CD14-positive monocyte (primary cell): Measurements from ENCODE around the gene PFKM. TPM values are rescaled to one million over a fixed set of nuclear protein-coding genes. Genes with fewer than 3 reads are reported as not detected.
"Not testable (repeated sequence)": the region's sequence is repeated elsewhere in the genome, so short reads cannot be mapped to it uniquely, and the experiment has no call there.

Experiments
- DNase-seq, 3 donors: peaks; one replicate each; pipeline ENCODE4 v3.0.0-alpha.2; 2011 to 2022
- H2AFZ ChIP-seq: 2 replicates; pipeline ENCODE4 v1.6.0; 2012; ENCODE audit warnings: mild to moderate bottlenecking, low read depth, low read length, inconsistent platforms; ENCODE audit not compliant: insufficient read depth, poor library complexity, severe bottlenecking
- H3K27ac ChIP-seq, 2 donors: 1 replicate in 1 of 2; 2 replicates in 1 of 2; pipeline ENCODE4 v1.5.1; 2012 to 2013; ENCODE audit warnings: low read length in 2 of 2, control low read depth in 1 of 2, inconsistent platforms in 1 of 2, low read depth in 1 of 2, mild to moderate bottlenecking in 1 of 2
- H3K27me3 ChIP-seq, 2 donors: one replicate each; pipeline versions ENCODE4 v1.6.0 to v1.6.1; 2011 to 2013; ENCODE audit warnings: low read length in 2 of 2; ENCODE audit not compliant: control insufficient read depth in 2 of 2, insufficient read depth in 2 of 2
- H3K36me3 ChIP-seq, 2 donors: replicated peaks in 1 of 2; 1 replicate in 1 of 2; 2 replicates in 1 of 2; pipeline versions ENCODE4 v1.5.1 to v1.6.1; 2012 to 2013; ENCODE audit warnings: low read length in 2 of 2, control low read depth in 1 of 2, inconsistent platforms in 1 of 2, mild to moderate bottlenecking in 1 of 2; ENCODE audit not compliant: insufficient read depth in 2 of 2, control insufficient read depth in 1 of 2
- H3K4me1 ChIP-seq, 2 donors: 1 replicate in 1 of 2; 2 replicates in 1 of 2; pipeline versions ENCODE4 v1.5.1 to v1.6.1; 2012 to 2013; ENCODE audit warnings: low read length in 2 of 2, control low read depth in 1 of 2, inconsistent platforms in 1 of 2, mild to moderate bottlenecking in 1 of 2, moderate library complexity in 1 of 2; ENCODE audit not compliant: insufficient read depth in 2 of 2, control insufficient read depth in 1 of 2
- H3K4me2 ChIP-seq: replicated peaks from 2 replicates; pipeline ENCODE3; 2012; ENCODE audit warnings: low read length, moderate library complexity, mild to moderate bottlenecking; ENCODE audit not compliant: poor library complexity, severe bottlenecking; ENCODE audit errors: extremely low read depth
- H3K4me3 ChIP-seq, 3 experiments: fragments of 200-600 bp in 1 of 3; sonication (generic) in 1 of 3; replicated peaks in 1 of 3; 1 replicate in 2 of 3; 2 replicates in 1 of 3; pipeline ENCODE4 v1.5.1; 2011 to 2013; ENCODE audit warnings: low read length in 3 of 3, mild to moderate bottlenecking in 3 of 3, control low read depth in 2 of 3, low read depth in 2 of 3, inconsistent platforms in 1 of 3, moderate library complexity in 1 of 3
- H3K79me2 ChIP-seq: 2 replicates; pipeline ENCODE4 v1.6.0; 2012; ENCODE audit warnings: mild to moderate bottlenecking, control low read depth, inconsistent platforms, low read length, moderate library complexity; ENCODE audit not compliant: insufficient read depth
- H3K9ac ChIP-seq: 2 replicates; pipeline ENCODE4 v1.6.0; 2017; ENCODE audit warnings: low read length, mild to moderate bottlenecking; ENCODE audit not compliant: insufficient read depth, poor library complexity, severe bottlenecking
- H3K9me3 ChIP-seq, 2 donors: replicated peaks in 1 of 2; 1 replicate in 1 of 2; 2 replicates in 1 of 2; pipeline versions ENCODE4 v1.5.1 to v1.6.1; 2012 to 2013; ENCODE audit warnings: low read length in 2 of 2, control low read depth in 1 of 2; ENCODE audit not compliant: control insufficient read depth in 1 of 2, insufficient read depth in 1 of 2
- H4K20me1 ChIP-seq: 2 replicates; pipeline ENCODE4 v1.6.0; 2012; ENCODE audit warnings: mild to moderate bottlenecking, low read length, control low read depth, moderate library complexity; ENCODE audit not compliant: insufficient read depth
- H3K27ac Mint-ChIP-seq, 7 donors: one replicate each; pipeline ENCODE4 v1.8.0; 2020; ENCODE audit warnings: mild to moderate bottlenecking in 7 of 7, mixed read lengths in 7 of 7, moderate library complexity in 6 of 7, inconsistent platforms in 2 of 7
- H3K27me3 Mint-ChIP-seq, 3 donors: one replicate each; pipeline ENCODE4 v1.8.0; 2021 to 2022; ENCODE audit warnings: low read depth in 3 of 3, mild to moderate bottlenecking in 3 of 3, mixed read lengths in 3 of 3, moderate library complexity in 3 of 3, inconsistent platforms in 1 of 3
- H3K36me3 Mint-ChIP-seq, 2 donors: one replicate each; pipeline ENCODE4 v1.8.0; 2020; ENCODE audit warnings: mixed read lengths in 2 of 2, inconsistent platforms in 1 of 2, mild to moderate bottlenecking in 1 of 2
- H3K4me1 Mint-ChIP-seq: one replicate; pipeline ENCODE4 v1.8.0; 2020; ENCODE audit warnings: mild to moderate bottlenecking, mixed read lengths
- H3K4me3 Mint-ChIP-seq, 2 donors: one replicate each; pipeline ENCODE4 v1.8.0; 2020; ENCODE audit warnings: mild to moderate bottlenecking in 2 of 2, mixed read lengths in 2 of 2, moderate library complexity in 1 of 2
- H3K9me3 Mint-ChIP-seq, 7 donors: one replicate each; pipeline ENCODE4 v1.8.0; 2020 to 2022; ENCODE audit warnings: mixed read lengths in 7 of 7, mild to moderate bottlenecking in 6 of 7, moderate library complexity in 6 of 7, inconsistent platforms in 2 of 7
- CTCF ChIP-seq: fragments of 200-600 bp; IDR thresholded peaks from one replicate; pipeline ENCODE4 v1.8.0; 2022; ENCODE audit warnings: antibody characterized with exemption, mild to moderate bottlenecking
- WGBS: methylation state at CpG from one replicate; pipeline ENCODE4 v1.1.5; 2013; ENCODE audit warnings: missing lambda C conversion rate; ENCODE audit not compliant: insufficient coverage; 5-methylcytosine and 5-hydroxymethylcytosine counted together
- intact Hi-C, 2 donors: fragments of 100-400 bp; cut with micrococcal nuclease; formaldehyde crosslinking; loops; one replicate each; pipeline versions ENCODE4 v1.15.0 to v1.15.1; 2023
- polyA plus RNA-seq, 3 donors: library from polyadenylated mRNA; depleted of rRNA in 1 of 3; unstranded in 2 of 3; stranded (reverse) in 1 of 3; fragments of 300-500 nt in 2 of 3; fragments of >200 nt in 1 of 3; fragmentation: Illumina TruSeq in 2 of 3; gene quantifications; 1 replicate in 2 of 3; 2 replicates in 1 of 3; pipeline ENCODE4 v1.2.3, GENCODE V29; 2012 to 2021

Gene PFKM
- polyA plus RNA-seq, 3 donors, result 2.8 to 8.4 (median 3.0) TPM

- no peak for DNase-seq
- Histone ChIP-seq H3K4me3 (no peak overlapping the region), H3K79me2 (peaks cover 39% of the 10 kb centered on the region), H3K9me3 (no peaks in the 10 kb centered on the region), H3K4me2 (no peak overlapping the region), H3K27me3 (no peaks in the 10 kb centered on the region), H2AFZ (no peak overlapping the region), H3K27ac (no peak overlapping the region), H4K20me1 (peaks cover 17% of the 10 kb centered on the region), H3K9ac (no peak overlapping the region), H3K36me3 (peaks cover 72 to 78% of the 10 kb centered on the region in 2 donors), H3K4me1 (peaks cover 1 to 2% of the 10 kb centered on the region in 2 donors)
- Mint-ChIP-seq H3K4me3 (no peak overlapping the region), H3K36me3 (peaks cover 66 to 81% of the 10 kb centered on the region in 2 donors), H3K27me3 (peaks cover 0 to 1% (median 0%) of the 10 kb centered on the region in 3 donors), H3K4me1 (peaks cover 2% of the 10 kb centered on the region), H3K27ac (no peak overlapping the region), H3K9me3 (no peaks in the 10 kb centered on the region)
- WGBS, result 100% methylated on average over 1 of the region's 2 CpGs
- no peak for TF ChIP-seq CTCF
- intact Hi-C loops, result loop anchor here in 1 of 2 donors (10.0 kb wide), 1 partner anchor 186 kb away; the partner anchor contains the start of gene TMEM106C
Observed at GRCh38 chr12:48151103-48151771, 32.1 kb downstream of the PFKM start.

- H3K27me3 Mint-ChIP-seq, H3K27ac Mint-ChIP-seq, H3K4me3 ChIP-seq: not testable (repeated sequence)
Observed at GRCh38 chr12:48155786-48156185, 36.6 kb downstream of the PFKM start.

More at GRCh38 chr12:48155786-48156185, 36.6 kb downstream of the PFKM start:
- peaks cover 29 to 36% of the 10 kb centered on the region in 2 donors for H3K36me3 Mint-ChIP-seq
- 90% methylated on average over 2 of the region's 5 CpGs for WGBS
- H3K4me1 Mint-ChIP-seq, result peaks cover 16% of the 10 kb centered on the region
- H3K9me3 ChIP-seq, H3K27me3 ChIP-seq, H3K9me3 Mint-ChIP-seq, H3K4me3 Mint-ChIP-seq, H3K4me2 ChIP-seq, DNase-seq, H2AFZ ChIP-seq, H3K9ac ChIP-seq, H3K27ac ChIP-seq: not testable (repeated sequence)
- intact Hi-C loops, result loop anchor here (2.0 to 10.0 kb wide), 4 partner anchors 43 to 191 kb away; partner anchors contain the start of genes SENP1 (in 2 of the 2) and TMEM106C (in 1 of the 2)
- Histone ChIP-seq H3K36me3 (peaks cover 29 to 32% of the 10 kb centered on the region in 2 donors), H3K79me2 (peaks cover 45% of the 10 kb centered on the region), H4K20me1 (peaks cover 12% of the 10 kb centered on the region), H3K4me1 (peaks cover 13 to 16% of the 10 kb centered on the region in 2 donors)
